Measurements from ENCODE around the gene GRN.

DNA sequence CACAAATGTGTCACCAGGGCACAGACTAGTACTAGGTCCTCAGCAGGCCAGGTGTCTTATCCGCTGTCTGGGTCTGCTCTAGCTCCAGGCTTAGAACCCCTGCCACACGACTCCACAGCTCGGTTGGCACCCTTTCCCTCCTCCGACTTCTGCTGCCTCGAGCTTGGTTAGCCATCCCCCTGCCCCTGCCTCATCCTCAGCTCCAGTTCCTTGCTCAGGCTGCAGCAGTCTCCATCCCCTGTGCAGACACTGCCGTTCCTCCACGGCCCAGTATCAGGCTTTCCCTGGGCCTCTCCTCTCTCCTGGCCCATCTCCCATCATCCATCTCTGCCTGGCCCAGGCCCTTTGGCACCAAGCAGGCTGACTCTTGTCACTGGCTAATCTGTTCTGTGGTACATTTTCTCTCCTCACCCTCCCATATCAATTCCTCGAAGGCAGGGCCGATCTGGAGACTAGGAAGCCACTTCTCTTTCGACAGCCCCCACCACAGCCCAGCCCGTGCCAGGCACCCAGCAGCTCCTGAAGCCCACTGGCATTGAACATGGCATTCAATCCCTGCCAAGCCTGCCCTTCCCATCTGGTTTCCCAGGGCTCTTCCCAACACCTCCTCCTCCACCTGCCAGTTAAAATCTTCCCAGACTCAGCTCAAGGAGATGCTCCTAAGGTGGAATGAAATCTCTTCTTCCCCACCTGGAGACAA lies 1.4 kb upstream of the GRN start:
- TF ChIP-seq, protein P1, sequence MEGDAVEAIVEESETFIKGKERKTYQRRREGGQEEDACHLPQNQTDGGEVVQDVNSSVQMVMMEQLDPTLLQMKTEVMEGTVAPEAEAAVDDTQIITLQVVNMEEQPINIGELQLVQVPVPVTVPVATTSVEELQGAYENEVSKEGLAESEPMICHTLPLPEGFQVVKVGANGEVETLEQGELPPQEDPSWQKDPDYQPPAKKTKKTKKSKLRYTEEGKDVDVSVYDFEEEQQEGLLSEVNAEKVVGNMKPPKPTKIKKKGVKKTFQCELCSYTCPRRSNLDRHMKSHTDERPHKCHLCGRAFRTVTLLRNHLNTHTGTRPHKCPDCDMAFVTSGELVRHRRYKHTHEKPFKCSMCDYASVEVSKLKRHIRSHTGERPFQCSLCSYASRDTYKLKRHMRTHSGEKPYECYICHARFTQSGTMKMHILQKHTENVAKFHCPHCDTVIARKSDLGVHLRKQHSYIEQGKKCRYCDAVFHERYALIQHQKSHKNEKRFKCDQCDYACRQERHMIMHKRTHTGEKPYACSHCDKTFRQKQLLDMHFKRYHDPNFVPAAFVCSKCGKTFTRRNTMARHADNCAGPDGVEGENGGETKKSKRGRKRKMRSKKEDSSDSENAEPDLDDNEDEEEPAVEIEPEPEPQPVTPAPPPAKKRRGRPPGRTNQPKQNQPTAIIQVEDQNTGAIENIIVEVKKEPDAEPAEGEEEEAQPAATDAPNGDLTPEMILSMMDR (IDR thresholded peaks at IDR 0.05), result no peak
- no peak for TF ChIP-seq POLR2A (IDR thresholded peaks at IDR 0.05)
- no peak for TF ChIP-seq POLR2AphosphoS5 (IDR thresholded peaks at IDR 0.05)
- TF ChIP-seq EP300 (IDR thresholded peaks at IDR 0.05), result no peak
